Endothelial cell of umbilical vein (primary cell): ENCODE measurements around the gene PGGHG. TPM values are rescaled to one million over a fixed set of nuclear protein-coding genes. Genes with fewer than 3 reads are reported as not detected.

Experiments
- BruUV-seq: library from RNA; stranded (reverse); fragments of 400-500 nt; replicated peaks from 2 replicates; lab custom pipeline; 2021; lab: Mats Ljungman, UMichigan
- CTCF ChIA-PET: fragments of 300-600, 350-600 bp; sonication (Branson Sonifier 250); formaldehyde crosslinking; loops from one replicate; lab custom pipeline; 2021; ENCODE audit warnings: antibody characterized with exemption, inconsistent platforms; lab: Charles Lee
- POLR2A ChIA-PET: fragments of 300-600, 350-600 bp; sonication (Branson Sonifier 250); formaldehyde crosslinking; loops from one replicate; lab custom pipeline; 2021; ENCODE audit warnings: antibody characterized with exemption, inconsistent platforms; lab: Charles Lee
- DNase-seq: peaks from one replicate; pipeline ENCODE4 v3.0.0-alpha.2; 2011; ENCODE audit warnings: low read depth, low spot score
- FAIRE-seq: peaks from 2 replicates; lab custom pipeline; 2011; peaks lifted over from hg19 to GRCh38; lab: Jason Lieb, UNC
- H2AFZ ChIP-seq: 2 replicates; pipeline ENCODE4 v1.6.0; 2012; ENCODE audit warnings: low read depth, low read length, control low read depth, inconsistent platforms
- H3K27ac ChIP-seq: 2 replicates; pipeline ENCODE4 v1.5.1; 2011; ENCODE audit warnings: low read depth, mild to moderate bottlenecking, control low read depth, low read length, moderate library complexity; ENCODE audit not compliant: insufficient read depth
- H3K27me3 ChIP-seq, 2 experiments: 2 replicates each; pipeline versions ENCODE4 v1.6.0 to v1.6.1; 2011; ENCODE audit warnings: low read length in 2 of 2, mixed read lengths in 1 of 2; ENCODE audit not compliant: control insufficient read depth in 2 of 2, insufficient read depth in 2 of 2
- H3K36me3 ChIP-seq, 2 experiments: 2 replicates in 1 of 2; 3 replicates in 1 of 2; pipeline ENCODE4 v1.5.1; 2011; ENCODE audit warnings: low read length in 2 of 2, mild to moderate bottlenecking in 1 of 2, moderate library complexity in 1 of 2; ENCODE audit not compliant: control insufficient read depth in 2 of 2, insufficient read depth in 2 of 2; ENCODE audit errors: extremely low read depth in 1 of 2
- H3K4me1 ChIP-seq: 3 replicates; pipeline ENCODE4 v1.5.1; 2011; ENCODE audit warnings: mild to moderate bottlenecking, low read length; ENCODE audit not compliant: control insufficient read depth, insufficient read depth; ENCODE audit errors: extremely low read depth
- H3K4me2 ChIP-seq: 2 replicates; pipeline ENCODE4 v1.6.1; 2011; ENCODE audit warnings: low read length, control low read depth, mixed read lengths; ENCODE audit not compliant: insufficient read depth
- H3K4me3 ChIP-seq, 3 experiments: fragments of 200-600 bp in 1 of 3; sonication (generic), shearing (Covaris generic) in 1 of 3; replicated peaks in 1 of 3; 2 replicates each; pipeline ENCODE4 v1.5.1; 2011 to 2016; ENCODE audit warnings: control low read depth in 3 of 3, low read length in 3 of 3, mild to moderate bottlenecking in 2 of 3, inconsistent platforms in 1 of 3, low read depth in 1 of 3, moderate library complexity in 1 of 3; ENCODE audit not compliant: insufficient read depth in 1 of 3
- H3K79me2 ChIP-seq: 2 replicates; pipeline ENCODE4 v1.6.0; 2012; ENCODE audit warnings: low read length, inconsistent platforms; ENCODE audit not compliant: control insufficient read depth, insufficient read depth
- H3K9ac ChIP-seq: replicated peaks from 2 replicates; pipeline ENCODE3; 2011; ENCODE audit warnings: low read length, control low read depth; ENCODE audit not compliant: insufficient read depth; ENCODE audit errors: extremely low read depth
- H3K9me1 ChIP-seq: replicated peaks from 3 replicates; pipeline ENCODE4 v1.6.0; 2011; ENCODE audit warnings: mild to moderate bottlenecking, low read length; ENCODE audit not compliant: control insufficient read depth, insufficient read depth; ENCODE audit errors: extremely low read depth
- H3K9me3 ChIP-seq: replicated peaks from 2 replicates; pipeline ENCODE4 v1.5.1; 2012; ENCODE audit warnings: low read length, inconsistent platforms; ENCODE audit not compliant: control insufficient read depth, insufficient read depth
- H4K20me1 ChIP-seq: replicated peaks from 2 replicates; pipeline ENCODE3; 2011; ENCODE audit warnings: mild to moderate bottlenecking, low read length; ENCODE audit not compliant: control insufficient read depth, insufficient read depth; ENCODE audit errors: extremely low read depth
- CTCF ChIP-seq, 2 donors: IDR thresholded peaks; 1 replicate in 1 of 2; 2 replicates in 1 of 2; pipeline ENCODE4 v1.5.1; 2011; ENCODE audit warnings: low read length in 2 of 2, mild to moderate bottlenecking in 2 of 2, moderate library complexity in 2 of 2, control low read depth in 1 of 2, inconsistent platforms in 1 of 2, low read depth in 1 of 2; ENCODE audit not compliant: insufficient read depth in 1 of 2; ENCODE audit errors: extremely low read depth in 1 of 2
- EZH2 ChIP-seq: IDR thresholded peaks from 2 replicates; pipeline ENCODE4 v1.6.1; 2012; ENCODE audit warnings: borderline replicate concordance, low read depth, mild to moderate bottlenecking, moderate library complexity, low read length, inconsistent platforms; ENCODE audit not compliant: severe bottlenecking
- FOS ChIP-seq: IDR thresholded peaks from 2 replicates; pipeline ENCODE4 v1.6.1; 2011; ENCODE audit warnings: mild to moderate bottlenecking, low read length, moderate library complexity, borderline replicate concordance; ENCODE audit not compliant: insufficient read depth
- GATA2 ChIP-seq: IDR thresholded peaks from 2 replicates; pipeline ENCODE4 v1.7.0; 2011; ENCODE audit warnings: low read depth, mild to moderate bottlenecking, moderate library complexity, mixed read lengths, low read length; ENCODE audit not compliant: insufficient read length, insufficient read depth
- JUN ChIP-seq: IDR thresholded peaks from 2 replicates; pipeline ENCODE4 v1.6.1; 2011; ENCODE audit warnings: borderline replicate concordance, low read depth; ENCODE audit not compliant: insufficient read length, insufficient read depth
- MAX ChIP-seq: IDR thresholded peaks from 2 replicates; pipeline ENCODE4 v1.6.1; 2011; ENCODE audit not compliant: insufficient read depth, insufficient read length
- MYC ChIP-seq: IDR thresholded peaks from one replicate; pipeline ENCODE4 v1.6.1; 2011; ENCODE audit warnings: mild to moderate bottlenecking, low read depth, low read length
- POLR2A ChIP-seq: IDR thresholded peaks from 2 replicates; pipeline ENCODE4 v1.6.1; 2012; ENCODE audit warnings: low read depth, mild to moderate bottlenecking, control low read depth, low read length
- POLR2AphosphoS5 ChIP-seq: IDR thresholded peaks from 2 replicates; pipeline ENCODE4 v1.6.1; 2012; ENCODE audit warnings: low read depth, mild to moderate bottlenecking, control low read depth, low read length, moderate library complexity; ENCODE audit not compliant: insufficient read depth
- dilution Hi-C: fragments of 300-500 bp; cut with MboI; formaldehyde crosslinking; loops from one replicate; pipeline ENCODE4 v1.15.0; 2019; ENCODE audit warnings: low sequenced_read_pairs; ENCODE audit not compliant: extremely low pct_ligation_motif_present
- intact Hi-C: fragments of 100-400 bp; cut with micrococcal nuclease; formaldehyde crosslinking; loops from one replicate; pipeline ENCODE4 v1.10.0; 2022
- polyA plus RNA-seq, 4 experiments: library from polyadenylated mRNA; depleted of rRNA in 3 of 4; stranded (reverse) in 3 of 4; unstranded in 1 of 4; fragments of >200 nt; gene quantifications; 2 replicates each; pipeline versions ENCODE4 v1.2.1 to v1.2.3, GENCODE V29; 2011 to 2012; ENCODE audit warnings: missing spikeins in 1 of 4
- total RNA-seq: library from RNA; stranded (reverse); gene quantifications from 2 replicates; pipeline ENCODE4 v1.2.3, GENCODE V29; 2021

The PGGHG gene
- total and polyA plus RNA-seq, 2 donors (not counting 3 experiments of a cell fraction or from before 2014, with no cell fraction given), result 31.6 to 42.4 TPM

- Histone ChIP-seq H3K4me1 (no peaks in the 10 kb centered on the region), H3K27ac (no peak overlapping the region)
- no peak for TF ChIP-seq MAX
- TF ChIP-seq EZH2, result no peak
- no peak for TF ChIP-seq CTCF (IDR thresholded peaks at IDR 0.05; ENCODE audit: extremely low read depth in 1 of 2, insufficient read depth in 1 of 2, low read depth in 1 of 2, low read length in 2 of 2)
- no peak for TF ChIP-seq GATA2
- no peak for TF ChIP-seq POLR2A
- TF ChIP-seq MYC, result no peak
- no peak for TF ChIP-seq POLR2AphosphoS5
- TF ChIP-seq FOS, result no peak
- TF ChIP-seq JUN, result no peak
These were observed 33.8 kb upstream of the PGGHG start for GRCh38 chr11:255176-255575.

More at GRCh38 chr11:255176-255575, 33.8 kb upstream of the PGGHG start:
- POLR2A ChIA-PET, result no interaction called here
- BruUV-seq, result no TSS peak
- no peaks in the 10 kb centered on the region for H3K9me3 ChIP-seq
- dilution Hi-C loops, result no loop called here
- CTCF ChIA-PET, result interaction anchor here (1.2 kb wide), 1 partner anchor 12 kb away, joined by 3 read pairs; no protein-coding TSS in a partner anchor
- DNase-seq (no peak), FAIRE-seq (no peak)
- peaks cover 12 to 26% of the 10 kb centered on the region in 2 experiments for H3K36me3 ChIP-seq
- no peaks in the 10 kb centered on the region for H3K27me3 ChIP-seq
- no peaks in the 10 kb centered on the region for H3K79me2 ChIP-seq
- no peak overlapping the region for H2AFZ ChIP-seq
- H3K4me3 ChIP-seq, result no peak overlapping the region
- H3K9ac ChIP-seq, result no peak overlapping the region
- no peaks in the 10 kb centered on the region for H4K20me1 ChIP-seq
- H3K9me1 ChIP-seq, result no peaks in the 10 kb centered on the region
- H3K4me2 ChIP-seq, result no peak overlapping the region
- intact Hi-C loops, result no loop called here
